GM12878 (cell line): ENCODE results near the gene FAM53B. TPM values are rescaled to one million over a fixed set of nuclear protein-coding genes. Genes with fewer than 3 reads are reported as not detected.

Experiments
- ATAC-seq: fragments of 200-7000 bp; cut with Tn5 transposase; 3 replicates; pipeline ENCODE4 v1.9.1; 2020; ENCODE audit warnings: mild to moderate bottlenecking, moderate library complexity
- BruUV-seq: library from RNA; stranded (reverse); fragments of 400-500 nt; replicated peaks from 2 replicates; lab custom pipeline; 2021; lab: Mats Ljungman, UMichigan
- CTCF ChIA-PET: fragments of 300-600 bp; sonication (Branson Sonifier 250); formaldehyde crosslinking; extraction: SDS; loops from one replicate; lab custom pipeline; 2021; ENCODE audit warnings: inconsistent platforms; lab: Yijun Ruan, JAX
- POLR2A ChIA-PET: fragments of 350-600 bp; formaldehyde crosslinking; extraction: SDS; loops from one replicate; lab custom pipeline; 2021; ENCODE audit warnings: inconsistent platforms; lab: Charles Lee
- RAD21 ChIA-PET: fragments of 300-600 bp; sonication (Branson Sonifier 250); formaldehyde crosslinking; loops from one replicate; lab custom pipeline; 2023; ENCODE audit warnings: antibody characterized with exemption; ENCODE audit not compliant: unreplicated experiment; lab: Charles Lee
- SMC1A ChIA-PET: fragments of 300-600 bp; sonication (Branson Sonifier 250); formaldehyde crosslinking; loops from one replicate; lab custom pipeline; 2023; ENCODE audit not compliant: unreplicated experiment, uncharacterized antibody; lab: Charles Lee
- DNase-seq: peaks from one replicate; pipeline ENCODE4 v3.0.0-alpha.2; 2011; ENCODE audit warnings: low read depth, low spot score
- FAIRE-seq: peaks from 3 replicates; lab custom pipeline; 2011; peaks lifted over from hg19 to GRCh38; lab: Jason Lieb, UNC
- H2AFZ ChIP-seq: 2 replicates; pipeline ENCODE4 v1.6.0; 2011; ENCODE audit warnings: low read depth, low read length, control low read depth; ENCODE audit not compliant: control insufficient read depth
- H3K27ac ChIP-seq: 2 replicates; pipeline ENCODE4 v1.5.1; 2011; ENCODE audit warnings: control low read depth; ENCODE audit not compliant: control insufficient read depth, insufficient read depth
- H3K27me3 ChIP-seq, 2 experiments: replicated peaks in 1 of 2; 2 replicates each; pipeline versions ENCODE4 v1.6.0 to v1.6.1; 2011; ENCODE audit warnings: low read length in 1 of 2; ENCODE audit not compliant: control insufficient read depth in 2 of 2, insufficient read depth in 2 of 2
- H3K36me3 ChIP-seq, 2 experiments: 2 replicates each; pipeline ENCODE4 v1.5.1; 2011; ENCODE audit warnings: low read length in 1 of 2; ENCODE audit not compliant: control insufficient read depth in 2 of 2, insufficient read depth in 2 of 2
- H3K4me1 ChIP-seq: 2 replicates; pipeline ENCODE4 v1.6.1; 2011; ENCODE audit warnings: mild to moderate bottlenecking, low read length, moderate library complexity, mixed read lengths; ENCODE audit not compliant: control insufficient read depth, insufficient read depth
- H3K4me2 ChIP-seq: 2 replicates; pipeline ENCODE4 v1.6.0; 2011; ENCODE audit warnings: control low read depth; ENCODE audit not compliant: control insufficient read depth, insufficient read depth
- H3K4me3 ChIP-seq: fragments of 200-600 bp; sonication (generic); 2 replicates; pipeline ENCODE4 v1.5.1; 2016
- H3K79me2 ChIP-seq: 2 replicates; pipeline ENCODE4 v1.6.0; 2011; ENCODE audit warnings: low read length; ENCODE audit not compliant: control insufficient read depth, insufficient read depth
- H3K9ac ChIP-seq: 2 replicates; pipeline ENCODE4 v1.8.0; 2011; ENCODE audit warnings: low read length, control low read depth, mixed read lengths; ENCODE audit not compliant: control insufficient read depth, insufficient read depth
- H3K9me3 ChIP-seq: replicated peaks from 3 replicates; pipeline ENCODE4 v1.5.1; 2011; ENCODE audit warnings: mild to moderate bottlenecking, low read length; ENCODE audit not compliant: control insufficient read depth, insufficient read depth
- H4K20me1 ChIP-seq: 2 replicates; pipeline ENCODE4 v1.6.0; 2011; ENCODE audit not compliant: control insufficient read depth, insufficient read depth
- CEBPB ChIP-seq, 2 experiments: fragments of 150-350 bp in 1 of 2; IDR thresholded peaks; 2 replicates each; pipeline ENCODE4 v1.6.1; 2012 to 2014; ENCODE audit warnings: low read depth in 2 of 2, low read length in 2 of 2, borderline replicate concordance in 1 of 2, inconsistent platforms in 1 of 2
- POLR2AphosphoS5 ChIP-seq: IDR thresholded peaks from 2 replicates; pipeline ENCODE4 v1.6.1; 2011; ENCODE audit warnings: mild to moderate bottlenecking, low read length, inconsistent platforms
- WGBS: methylation state at CpG from one replicate; pipeline ENCODE4 v1.1.6; 2016; ENCODE audit warnings: low lambda C conversion rate; ENCODE audit not compliant: insufficient replicate concordance, insufficient coverage; ENCODE audit errors: missing lambda C conversion rate; 5-methylcytosine and 5-hydroxymethylcytosine counted together
- in situ Hi-C: fragments of 300-500 bp; cut with MboI; formaldehyde crosslinking; loops from 9 replicates; pipeline ENCODE4 v1.14.3; 2018; ENCODE audit warnings: mixed read lengths
- intact Hi-C: fragments of 100-400 bp; cut with micrococcal nuclease; formaldehyde crosslinking; loops from one replicate; pipeline ENCODE4 v1.14.2; 2022; ENCODE audit not compliant: unreplicated experiment
- polyA plus RNA-seq, 11 experiments: library from polyadenylated mRNA; depleted of rRNA in 4 of 11; unstranded in 6 of 11; stranded (reverse) in 5 of 11; fragments of >200 nt; fragmentation: Nextera tagmentation in 4 of 11; fragmentation: Illumina TruSeq in 1 of 11; extraction: Ambion mirVana in 4 of 11; extraction: Trizol in 1 of 11; gene quantifications; 1 replicate in 1 of 11; 2 replicates in 10 of 11; pipeline versions ENCODE4 v1.2.1 to v1.2.3, GENCODE V29; 2011 to 2016; ENCODE audit warnings: inconsistent platforms in 2 of 11, missing spikeins in 2 of 11, low read depth in 1 of 11
- total RNA-seq, 4 experiments: library from RNA; depleted of rRNA in 3 of 4; stranded (reverse); fragments of >200 nt in 3 of 4; fragmentation: Illumina TruSeq in 1 of 4; extraction: Trizol in 1 of 4; gene quantifications; 2 replicates each; pipeline versions ENCODE4 v1.2.1 to v1.2.3, GENCODE V29; 2013 to 2021

The FAM53B gene
- total and polyA plus RNA-seq, 10 of the 15 experiments (the other 5 are each of a cell fraction or from before 2014, with no cell fraction given), result 0.05 to 26.3 (median 8.1) TPM

DNA sequence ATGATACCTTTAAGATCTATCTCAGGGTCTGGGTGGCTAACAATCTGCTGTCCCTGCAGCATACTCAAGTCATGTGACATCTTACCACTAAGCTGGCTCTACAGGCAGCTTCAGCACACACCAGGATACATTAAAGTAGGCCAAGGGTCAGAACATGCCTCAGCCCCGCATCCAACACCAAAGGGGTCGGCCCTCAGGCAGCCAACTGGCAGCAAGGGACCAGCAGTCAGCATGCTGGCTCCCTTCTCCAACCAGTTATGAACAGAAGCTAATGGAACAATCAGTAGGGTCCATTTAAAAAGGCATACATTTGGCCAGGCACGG lies 37.1 kb downstream of the FAM53B start:
- CTCF ChIA-PET, result interaction anchor here (0.7 to 4.6 kb wide), 3 partner anchors 12 to 38 kb away, joined by 3 to 26 read pairs (median 7); no protein-coding TSS in a partner anchor
- DNase-seq, result no peak
- H3K4me1 ChIP-seq, result peaks cover 3% of the 10 kb centered on the region
- POLR2A ChIA-PET, result no interaction called here
- peaks cover 5 to 20% of the 10 kb centered on the region in 2 experiments; a peak in 3 of 4 replicates for H3K36me3 ChIP-seq
- H3K27me3 ChIP-seq, result no peaks in the 10 kb centered on the region
- H4K20me1 ChIP-seq, result no peaks in the 10 kb centered on the region
- SMC1A ChIA-PET, result interaction anchor here (1.3 to 5.0 kb wide), 3 partner anchors 12 to 22 kb away, joined by 3 to 38 read pairs (median 7); no protein-coding TSS in a partner anchor
- no peak overlapping the region for H2AFZ ChIP-seq
- intact Hi-C loops, result no loop called here
- H3K79me2 ChIP-seq, result peaks cover 4% of the 10 kb centered on the region; the same call in 1 of the 2 replicates
- no peak overlapping the region for H3K4me2 ChIP-seq
- no peak for ATAC-seq
- no peak for TF ChIP-seq POLR2AphosphoS5
- BruUV-seq, result no TSS peak
- no peak overlapping the region for H3K9ac ChIP-seq
- no peak overlapping the region for H3K4me3 ChIP-seq
- in situ Hi-C loops, result no loop called here
- 63% methylated on average over 3 of the region's 3 CpGs for WGBS
- no peak overlapping the region for H3K27ac ChIP-seq
- RAD21 ChIA-PET, result interaction anchor here (1.5 to 14.0 kb wide), 5 partner anchors 10 to 174 kb away, joined by 3 to 266 read pairs (median 9); no protein-coding TSS in a partner anchor
- FAIRE-seq, result no peak
- no peaks in the 10 kb centered on the region for H3K9me3 ChIP-seq

DNA sequence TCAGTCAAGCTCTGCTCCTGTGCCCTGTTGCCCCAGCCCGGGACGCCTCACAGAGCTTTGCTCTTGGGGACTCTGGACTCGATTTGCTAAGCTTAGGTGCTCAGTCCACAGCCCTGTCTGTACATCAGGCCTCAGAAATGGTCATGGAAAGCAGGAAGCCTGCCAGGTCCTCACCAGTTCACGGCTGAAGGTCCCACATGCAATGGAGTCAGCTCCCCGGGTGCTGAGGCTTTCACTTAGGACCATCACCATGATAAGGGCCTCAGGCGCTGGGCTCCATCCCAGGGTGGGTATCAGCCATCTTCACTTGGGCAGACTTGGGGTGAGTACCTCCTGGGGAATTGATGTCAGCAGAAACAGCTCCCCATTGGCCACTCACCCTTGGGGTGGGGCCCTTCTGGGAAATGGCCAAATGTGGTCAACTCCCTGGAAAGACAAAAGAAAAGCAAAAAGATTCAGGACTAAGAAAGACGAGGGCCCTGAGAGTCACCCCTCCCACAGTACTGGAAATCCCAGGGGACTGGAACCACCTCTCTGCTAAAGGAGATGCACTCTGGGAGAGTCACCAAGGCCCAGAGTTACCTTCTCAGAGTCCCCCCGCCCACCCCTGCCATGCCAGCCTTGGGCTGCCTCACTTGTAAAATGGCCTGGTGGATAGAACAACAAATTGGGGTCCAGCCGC lies 37.6 kb downstream of the FAM53B start:
- Histone ChIP-seq H4K20me1 (no peaks in the 10 kb centered on the region), H3K4me1 (peaks cover 3% of the 10 kb centered on the region), H3K4me2 (no peak overlapping the region), H2AFZ (no peak overlapping the region), H3K27me3 (no peaks in the 10 kb centered on the region), H3K9ac (no peak overlapping the region), H3K27ac (no peak overlapping the region), H3K36me3 (peaks cover 5 to 20% of the 10 kb centered on the region in 2 experiments; a peak in 3 of 4 replicates), H3K79me2 (peaks cover 4% of the 10 kb centered on the region; the same call in 1 of the 2 replicates), H3K9me3 (no peaks in the 10 kb centered on the region), H3K4me3 (no peak overlapping the region)
- DNase-seq (no peak), FAIRE-seq (no peak), ATAC-seq (no peak)
- RAD21 ChIA-PET, result interaction anchor here (1.7 to 14.0 kb wide), 5 partner anchors 10 to 39 kb away, joined by 5 to 266 read pairs (median 9); no protein-coding TSS in a partner anchor
- SMC1A ChIA-PET, result interaction anchor here (0.6 to 5.0 kb wide), 8 partner anchors 10 to 163 kb away, joined by 3 to 38 read pairs (median 5); no protein-coding TSS in a partner anchor
- CTCF ChIA-PET, result interaction anchor here (1.2 to 4.6 kb wide), 3 partner anchors 12 to 35 kb away, joined by 7 to 31 read pairs (median 26); no protein-coding TSS in a partner anchor
- 87% methylated on average over 9 of the region's 9 CpGs for WGBS
- no peak for TF ChIP-seq CEBPB (IDR thresholded peaks at IDR 0.05; ENCODE audit: borderline replicate concordance in 1 of 2, low read depth in 2 of 2, low read length in 2 of 2)
- in situ Hi-C loops (no loop called here), intact Hi-C loops (no loop called here)
- POLR2A ChIA-PET, result interaction anchor here (1.4 kb wide), 1 partner anchor 10 kb away, joined by 6 read pairs; no protein-coding TSS in a partner anchor
- BruUV-seq, result no TSS peak
